ENCODE measurements around the gene C22orf42.
"Not testable (repeated sequence)": the region's sequence is repeated elsewhere in the genome, so short reads cannot be mapped to it uniquely, and the experiment has no call there.

C22orf42 gene, protein sequence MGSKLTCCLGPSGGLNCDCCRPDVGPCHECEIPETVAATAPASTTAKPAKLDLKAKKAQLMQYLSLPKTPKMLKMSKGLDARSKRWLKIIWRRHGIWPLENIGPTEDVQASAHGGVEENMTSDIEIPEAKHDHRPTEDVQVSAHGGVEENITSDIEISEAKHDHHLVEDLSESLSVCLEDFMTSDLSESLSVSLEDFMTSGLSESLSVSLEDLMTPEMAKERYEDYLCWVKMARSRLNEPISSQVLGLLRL

GRCh38 chr22:32158712-32159533, at the start of gene C22orf42:
C22orf42 (minus strand) TSS chr22:32159303; CDS start chr22:32159215, 88 bp downstream.
- no peak for DNase-seq (ENCODE audit: low read depth in 1 of 2, low spot score in 1 of 2)

GRCh38 chr22:32208681-32209080, 49.6 kb upstream of the C22orf42 start:
- DNase-seq (ENCODE audit: low read depth in 1 of 2, low spot score in 1 of 2) = no peak

- no peak for DNase-seq (ENCODE audit: low read depth in 1 of 2, low spot score in 1 of 2)
These were observed 48.9 kb upstream of the C22orf42 start for GRCh38 chr22:32207971-32208480.

- DNase-seq (ENCODE audit: low read depth in 1 of 2, low spot score in 1 of 2) = no peak
These were observed 48.0 kb upstream of the C22orf42 start for GRCh38 chr22:32206774-32207758.

- no peak for DNase-seq (ENCODE audit: low read depth in 1 of 2, low spot score in 1 of 2)
These were observed 47.1 kb upstream of the C22orf42 start for GRCh38 chr22:32205974-32206773.

DNA sequence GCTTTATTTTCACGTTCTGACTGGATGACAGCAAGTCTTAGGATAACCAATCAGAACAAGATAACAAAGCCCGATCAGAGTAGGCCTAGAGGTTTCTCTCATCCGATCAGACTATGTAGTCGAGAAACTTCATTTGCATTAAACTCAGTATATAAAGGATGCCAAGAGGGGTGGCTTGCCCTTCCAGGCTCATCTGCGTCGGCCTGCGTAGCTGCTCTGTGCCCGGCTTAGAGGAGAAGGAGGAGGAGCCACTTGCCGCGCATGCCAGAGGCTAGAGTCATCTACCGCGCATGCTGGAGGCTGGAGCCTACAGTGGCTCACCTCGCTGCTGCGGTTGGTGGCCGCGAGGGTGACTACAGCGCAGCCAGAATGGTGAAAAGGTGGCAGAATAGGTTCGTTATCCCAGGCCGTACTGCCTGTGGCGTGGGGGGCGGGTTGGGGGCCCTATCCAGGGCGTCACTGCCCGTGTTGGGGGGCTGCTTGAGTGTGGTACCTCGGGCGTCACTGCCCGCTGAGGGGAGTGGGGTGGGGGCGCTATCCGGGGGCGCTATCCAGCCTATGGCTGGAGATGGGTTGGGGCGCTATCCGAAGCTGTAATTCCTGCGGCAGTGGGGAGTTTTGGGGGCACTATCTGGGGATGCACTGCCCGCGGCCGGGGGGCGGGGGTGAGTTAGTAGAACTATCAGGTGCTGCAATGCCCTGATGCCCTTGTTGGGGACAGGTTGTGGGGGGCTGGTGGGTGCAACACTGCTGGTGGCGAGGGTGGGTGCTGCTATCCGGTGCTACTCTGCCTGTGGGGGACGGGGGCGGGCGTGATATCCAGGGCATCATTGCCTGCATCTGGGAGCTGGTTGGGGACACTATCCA, 46.0 kb upstream of the C22orf42 start, which contains the start of gene RFPL2:
TSS of gene RFPL2 (minus strand) at position 218 of the 867 bp plus-strand sequence. CDS start 2,622 bp downstream, outside the sequence.
- DNase-seq (ENCODE audit: low read depth in 1 of 2, low spot score in 1 of 2) = no peak

GRCh38 chr22:32204040-32204855, 45.1 kb upstream of the C22orf42 start:
- DNase-seq (ENCODE audit: low read depth in 1 of 2, low spot score in 1 of 2) = no peak

DNA sequence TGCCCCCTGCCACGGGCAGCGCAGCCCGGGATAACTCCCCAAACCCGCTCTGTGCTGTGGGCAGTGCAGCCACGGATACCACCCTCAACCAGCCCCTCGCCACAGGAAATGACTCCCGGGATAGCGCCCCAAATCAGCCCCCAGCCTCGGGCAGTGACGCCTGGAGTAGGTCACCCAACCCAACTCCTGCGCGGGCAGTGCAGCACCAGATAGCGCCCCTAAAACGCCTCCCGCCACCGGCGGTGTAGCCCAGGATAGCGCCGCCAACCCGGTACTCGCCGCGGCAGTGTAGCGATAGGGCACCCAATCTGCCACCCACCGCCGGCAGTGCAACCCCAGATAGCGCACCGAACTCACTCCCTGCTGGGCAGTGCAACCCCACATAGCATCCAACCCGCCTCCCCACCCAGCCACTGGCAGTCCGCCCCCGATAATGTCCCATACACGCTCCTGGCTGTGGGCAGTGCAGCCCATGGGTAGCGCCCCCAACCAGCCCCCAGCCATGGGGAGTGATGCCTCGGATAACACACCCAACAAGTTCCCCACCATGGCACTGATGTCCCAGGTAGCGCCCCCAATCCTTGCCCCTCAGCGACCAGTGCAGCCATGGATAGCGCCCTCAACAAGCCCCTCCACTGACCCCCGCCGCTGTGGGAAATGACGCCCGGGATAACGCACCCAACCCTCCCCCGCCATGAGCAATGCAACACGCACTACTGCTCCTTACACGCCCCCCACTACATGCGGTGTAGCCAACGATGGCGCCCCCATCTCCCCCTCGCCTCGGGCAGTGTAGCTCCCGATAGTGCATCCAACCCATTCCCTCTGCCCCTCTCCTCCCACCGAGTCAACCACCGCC, 44.3 kb upstream of the C22orf42 start:
- DNase-seq (ENCODE audit: low read depth in 1 of 2, low spot score in 1 of 2) = no peak

- DNase-seq (ENCODE audit: low read depth in 1 of 2, low spot score in 1 of 2) = no peak
These were observed 43.6 kb upstream of the C22orf42 start for GRCh38 chr22:32202539-32203180.

GRCh38 chr22:32202161-32202538, 43.0 kb upstream of the C22orf42 start:
- no peak for DNase-seq (ENCODE audit: low read depth in 1 of 2, low spot score in 1 of 2)

DNA sequence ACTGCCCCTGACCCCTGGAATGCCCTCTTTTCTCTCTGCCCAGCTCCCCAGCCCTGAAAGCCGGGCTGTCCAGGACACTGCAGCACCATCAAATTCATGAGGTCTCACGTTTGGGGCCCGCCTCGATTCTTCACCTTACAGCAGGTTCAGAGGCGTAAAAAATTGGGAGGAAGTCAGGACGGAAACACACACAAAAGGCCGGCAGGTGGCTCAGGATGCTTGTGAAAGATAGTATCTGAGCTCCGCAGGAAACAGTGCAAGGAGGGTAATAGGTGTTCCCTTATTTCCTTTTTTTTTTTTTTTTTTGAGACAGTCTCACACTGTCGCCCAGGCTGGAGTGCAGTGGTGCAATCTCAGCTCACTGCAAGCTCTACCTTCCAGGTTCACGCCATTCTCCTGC, 41.6 kb upstream of the C22orf42 start:
- no peak for DNase-seq (ENCODE audit: low read depth in 1 of 2, low spot score in 1 of 2)

GRCh38 chr22:32199961-32200360, 40.9 kb upstream of the C22orf42 start:
- DNase-seq (ENCODE audit: low read depth in 1 of 2, low spot score in 1 of 2) = no peak

GRCh38 chr22:32199341-32199740, 40.2 kb upstream of the C22orf42 start:
- DNase-seq (ENCODE audit: low read depth in 1 of 2, low spot score in 1 of 2) = no peak

DNA sequence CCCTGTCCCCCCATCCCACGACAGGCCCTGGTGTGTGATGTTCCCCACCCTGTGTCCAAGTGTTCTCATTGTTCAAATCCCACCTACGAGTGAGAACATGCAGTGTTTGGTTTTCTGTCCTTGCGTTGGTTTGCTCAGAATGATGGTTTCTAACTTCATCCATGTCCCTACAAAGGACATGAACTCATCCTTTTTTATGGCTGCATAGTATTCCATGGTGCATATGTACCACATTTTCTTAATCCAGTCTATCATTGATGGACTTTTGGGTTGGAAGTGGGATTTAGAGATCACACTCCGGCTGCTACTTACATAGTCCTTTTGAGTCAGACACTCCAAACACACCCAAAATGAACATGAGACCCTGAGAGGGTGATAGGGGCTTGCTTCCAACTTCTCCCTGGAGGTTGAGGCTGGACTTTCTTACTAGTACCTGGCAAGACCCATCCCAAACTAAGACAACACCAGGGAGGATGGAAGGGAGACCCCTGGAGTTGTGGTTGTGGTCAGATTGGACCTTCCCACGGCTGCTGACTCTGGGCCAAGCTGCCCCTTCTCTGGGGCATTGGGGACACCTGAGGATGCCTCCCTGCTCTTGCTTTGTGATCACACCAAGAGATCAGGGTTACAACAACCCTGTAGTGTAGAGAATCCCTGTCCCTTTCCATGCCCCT, 38.6 kb upstream of the C22orf42 start:
- not testable (repeated sequence) for DNase-seq (ENCODE audit: low read depth in 1 of 2, low spot score in 1 of 2)

DNA sequence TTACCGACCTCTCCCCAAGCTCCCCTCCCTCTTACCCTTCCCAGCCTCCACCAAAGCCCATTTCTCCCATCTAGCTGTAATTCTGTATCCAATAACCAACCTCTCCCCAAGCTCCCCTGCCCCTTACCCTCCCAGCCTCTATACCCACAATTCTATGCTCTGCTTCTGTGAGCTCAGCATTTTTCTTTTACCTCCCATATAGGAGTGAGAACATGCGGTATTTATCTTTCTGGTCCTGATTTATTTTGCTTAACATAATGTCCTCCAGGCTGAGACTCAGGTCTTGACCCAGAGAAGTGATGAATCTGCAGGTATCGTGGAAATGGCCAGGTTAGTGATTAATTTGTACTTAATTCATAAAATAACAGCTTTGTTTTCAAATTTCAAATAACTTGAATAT, 36.8 kb upstream of the C22orf42 start:
- not testable (repeated sequence) for DNase-seq (ENCODE audit: low read depth in 1 of 2, low spot score in 1 of 2)

GRCh38 chr22:32193346-32193745, 34.2 kb upstream of the C22orf42 start:
- DNase-seq (ENCODE audit: low read depth in 1 of 2, low spot score in 1 of 2) = not testable (repeated sequence)
